ENCODE data around the gene SLC41A1.

GRCh38 chr1:205767248-205767647 is 45.8 kb downstream of the SLC41A1 start:
- no peak for TF ChIP-seq EZH2 (IDR thresholded peaks at IDR 0.05; ENCODE audit: insufficient read depth, poor library complexity, severe bottlenecking)
- TF ChIP-seq EZH2phosphoT487 (IDR thresholded peaks at IDR 0.05; ENCODE audit: insufficient read depth, low read depth), result no peak

All from GM23248 (cell line).